Myocyte (in vitro differentiated cells): ENCODE results near the gene MUSK. TPM values are rescaled to one million over a fixed set of nuclear protein-coding genes. Genes with fewer than 3 reads are reported as not detected.
"Not testable (repeated sequence)": the region's sequence is repeated elsewhere in the genome, so short reads cannot be mapped to it uniquely, and the experiment has no call there.

Experiments
- DNase-seq: peaks from one replicate; pipeline ENCODE4 v3.0.0-alpha.2; 2012; ENCODE audit warnings: low read depth
- total RNA-seq: library from RNA; depleted of rRNA; stranded (reverse); fragments of >200 nt; gene quantifications from 2 replicates; pipeline ENCODE4 v1.2.3, GENCODE V29; 2014

MUSK gene
- total RNA-seq, 1 donor from 2014 or later = 139 TPM

DNA sequence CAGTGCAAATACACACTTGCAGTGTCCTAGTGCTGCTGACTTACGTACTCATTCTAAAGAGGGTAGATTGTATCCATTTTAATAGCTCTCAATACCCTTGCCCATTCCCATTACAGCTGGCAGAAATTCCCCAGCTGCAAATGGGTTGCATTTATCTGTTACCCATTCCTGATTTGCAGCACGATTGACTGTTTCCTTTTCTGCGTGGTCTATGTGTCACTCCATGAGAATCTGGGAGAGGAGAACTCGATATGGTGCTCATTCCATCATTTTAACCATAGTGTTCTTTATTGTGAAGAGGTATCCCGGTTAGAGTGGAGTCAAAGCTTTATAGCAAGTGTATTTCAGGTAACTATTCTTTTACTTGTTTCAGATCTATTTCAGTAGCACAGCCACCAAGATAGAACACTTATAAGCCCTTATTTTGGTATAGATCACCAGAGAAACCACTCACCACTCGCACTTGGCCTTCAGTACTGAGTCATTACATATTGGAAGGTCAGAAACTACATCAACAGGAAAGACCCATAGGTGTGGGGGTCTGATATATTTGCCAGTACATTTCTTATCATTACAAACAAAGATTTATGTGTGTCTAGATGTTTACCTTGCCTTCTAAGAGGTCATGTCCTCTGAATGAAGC lies 139.5 kb downstream of the MUSK start:
- peak; percentile 27 for DNase-seq

DNA sequence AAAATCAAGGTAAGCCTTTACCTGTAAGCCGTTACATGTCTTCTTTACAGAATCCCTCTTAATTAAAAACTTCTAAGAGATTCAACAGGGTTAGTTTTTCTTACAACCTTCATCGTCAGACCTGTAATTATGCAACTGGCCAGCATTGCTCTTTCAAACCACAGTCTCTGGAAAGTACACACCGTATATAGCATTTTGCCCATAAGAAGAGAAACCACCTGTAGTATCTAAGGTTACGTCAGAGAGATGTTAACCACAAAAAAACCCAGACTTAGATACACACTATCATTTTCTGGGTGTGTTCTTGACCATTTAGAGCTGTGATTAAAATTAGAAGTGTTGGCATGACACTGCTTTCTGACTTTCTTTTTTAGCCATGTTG lies 140.0 kb downstream of the MUSK start:
- peak; percentile 33 for DNase-seq

DNA sequence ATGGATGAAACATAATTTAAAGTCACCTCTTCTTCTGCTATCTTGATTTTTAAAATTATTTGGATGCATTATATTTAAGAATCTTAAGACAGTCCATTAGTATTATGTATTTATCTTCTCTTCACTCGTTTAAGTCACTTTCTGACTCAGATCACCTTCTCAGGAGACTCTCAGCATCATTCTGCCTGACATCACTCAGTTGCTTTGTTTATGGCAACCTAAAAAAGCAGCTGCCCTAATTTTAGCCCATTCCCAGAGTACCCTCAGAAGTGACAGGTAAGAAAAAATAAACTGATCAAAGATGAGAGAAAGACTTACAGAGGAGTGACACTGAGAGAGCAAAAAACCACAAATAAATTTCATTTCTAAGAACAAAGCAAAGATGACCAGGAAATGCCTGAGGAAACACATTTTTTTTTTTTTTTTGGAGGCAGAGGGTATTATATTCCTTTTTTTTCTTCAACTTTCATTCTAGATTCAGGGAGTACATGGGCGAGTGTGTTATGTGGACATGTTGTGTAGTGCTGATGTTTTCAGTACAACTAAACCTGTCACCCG lies 140.5 kb downstream of the MUSK start:
- no peak for DNase-seq

DNA sequence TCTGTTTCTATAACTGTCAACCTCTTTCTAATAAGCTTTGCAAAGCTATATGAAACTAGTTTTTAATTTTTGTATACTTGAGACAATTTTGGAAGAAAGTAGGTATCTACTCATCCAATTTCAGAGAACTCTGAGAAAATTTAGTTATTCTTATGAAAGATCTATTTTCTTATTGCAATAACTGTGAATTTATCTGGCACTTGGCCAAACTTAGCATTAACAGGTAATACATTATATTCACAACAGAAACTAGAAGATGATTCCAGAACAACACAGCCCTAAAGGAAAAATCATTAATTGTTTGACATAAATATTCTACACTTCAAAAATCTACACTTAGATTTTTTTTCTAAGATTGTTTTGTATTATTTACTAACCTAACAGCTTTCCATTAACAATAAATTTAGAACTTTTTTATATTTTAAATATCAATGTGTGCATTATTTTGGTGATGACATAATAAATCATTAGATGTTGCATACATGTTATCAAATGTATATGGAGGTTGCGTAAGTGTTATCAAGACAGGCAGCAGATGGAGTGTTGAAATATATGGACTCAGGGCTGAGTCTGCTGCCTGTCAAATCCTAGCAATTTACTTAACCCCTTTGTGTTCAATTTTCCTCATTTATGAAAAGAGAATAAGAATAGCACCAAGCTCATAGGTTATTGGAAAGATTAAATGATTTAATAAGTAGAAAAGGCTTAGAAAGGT lies 141.8 kb downstream of the MUSK start:
- DNase-seq = no peak

DNA sequence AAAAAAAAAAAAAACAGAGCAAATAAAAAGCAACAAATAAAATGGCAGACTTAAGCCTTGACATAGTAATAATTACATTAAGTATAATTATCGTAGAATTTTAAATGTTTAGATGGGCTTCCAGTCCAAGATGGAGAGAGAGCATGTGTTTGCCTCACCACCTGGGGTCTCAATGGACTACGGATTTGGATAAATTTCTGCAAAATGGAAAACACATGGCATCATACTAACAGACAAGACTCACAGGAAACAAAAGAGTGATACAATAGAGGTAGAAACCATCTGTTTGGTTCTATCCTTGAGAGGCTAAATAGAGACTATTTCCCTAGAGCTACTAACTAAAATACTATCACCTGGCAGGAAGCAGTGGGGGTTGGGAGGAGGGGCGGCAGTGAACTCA lies 144.3 kb downstream of the MUSK start:
- no peak for DNase-seq

DNA sequence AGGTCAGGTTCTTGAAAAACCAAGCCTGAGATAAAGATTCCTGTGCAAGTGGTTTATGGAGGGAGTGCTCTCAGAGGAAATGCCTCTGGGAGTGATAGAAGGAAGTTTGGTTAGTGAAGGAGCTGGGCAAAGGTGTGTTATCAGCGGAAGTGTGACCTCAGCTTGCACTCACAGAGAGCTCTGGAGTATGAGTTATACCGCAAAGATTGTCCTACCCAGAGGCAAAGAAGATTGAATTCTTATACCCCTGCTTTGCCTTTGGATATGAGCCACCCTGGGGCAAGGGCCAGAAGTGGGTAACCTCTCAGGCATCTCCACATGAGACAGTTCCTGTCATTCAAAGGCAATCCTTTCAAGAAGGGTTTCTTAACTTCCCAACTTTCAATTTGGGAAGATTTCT lies 145.6 kb downstream of the MUSK start:
- DNase-seq = peak; percentile 16

DNA sequence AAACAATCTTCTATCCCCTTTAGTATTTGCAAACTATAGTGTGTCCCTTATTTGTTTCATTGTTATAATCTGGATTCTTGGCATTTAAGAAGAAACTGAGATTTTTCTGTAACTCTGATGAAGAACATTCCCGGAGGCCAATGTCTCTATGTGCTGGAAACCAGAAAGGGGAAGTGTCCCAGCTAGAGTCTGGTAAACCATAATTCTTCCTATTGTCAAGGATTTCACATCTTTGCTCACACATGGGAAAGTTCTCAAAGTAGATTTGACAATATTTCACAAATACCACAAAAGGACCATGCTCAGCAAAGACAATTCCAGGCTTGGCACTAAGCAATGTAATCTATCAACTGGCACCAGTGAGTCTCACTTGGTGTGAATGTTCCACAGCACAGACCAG lies 146.8 kb downstream of the MUSK start:
- no peak for DNase-seq

DNA sequence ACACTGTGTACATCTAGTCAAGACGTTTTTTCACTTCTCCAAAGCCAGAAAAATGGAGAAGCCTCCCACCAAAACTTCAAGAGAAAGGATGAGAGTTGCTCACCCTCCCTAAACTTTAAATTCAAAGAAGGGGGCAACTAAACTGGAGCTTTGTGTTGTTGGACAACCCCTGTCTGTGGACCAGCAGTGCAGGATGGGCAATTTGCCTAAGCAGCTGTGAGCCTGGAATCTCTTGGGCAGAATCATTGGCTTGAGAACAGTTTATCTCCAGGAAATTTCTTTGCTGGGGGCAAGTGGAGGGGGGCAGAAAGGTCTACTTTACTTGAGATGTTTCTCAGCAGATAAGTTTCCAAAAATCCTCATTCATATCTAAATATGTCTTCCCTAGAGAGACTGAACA lies 151.8 kb downstream of the MUSK start:
- DNase-seq = peak; percentile 28

DNA sequence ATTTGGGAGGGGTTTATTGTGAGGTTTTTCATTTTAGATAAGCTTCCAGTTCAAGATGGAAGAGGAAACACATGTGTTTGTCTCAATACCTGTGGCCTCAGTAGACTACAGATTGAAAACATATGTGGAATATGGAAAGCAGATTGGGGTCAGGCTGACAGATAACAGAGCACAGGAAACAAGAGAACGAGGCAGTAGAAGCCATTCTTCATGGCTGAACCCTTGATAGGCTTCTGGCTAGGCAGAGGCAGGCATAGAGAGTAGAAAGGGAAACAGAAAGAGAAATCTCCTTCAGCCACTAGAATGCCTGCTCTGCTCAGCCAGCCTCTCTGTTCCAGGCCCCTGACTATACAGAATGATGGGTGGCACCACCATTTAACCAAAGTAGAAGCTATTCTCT lies 152.5 kb downstream of the MUSK start:
- no peak for DNase-seq

DNA sequence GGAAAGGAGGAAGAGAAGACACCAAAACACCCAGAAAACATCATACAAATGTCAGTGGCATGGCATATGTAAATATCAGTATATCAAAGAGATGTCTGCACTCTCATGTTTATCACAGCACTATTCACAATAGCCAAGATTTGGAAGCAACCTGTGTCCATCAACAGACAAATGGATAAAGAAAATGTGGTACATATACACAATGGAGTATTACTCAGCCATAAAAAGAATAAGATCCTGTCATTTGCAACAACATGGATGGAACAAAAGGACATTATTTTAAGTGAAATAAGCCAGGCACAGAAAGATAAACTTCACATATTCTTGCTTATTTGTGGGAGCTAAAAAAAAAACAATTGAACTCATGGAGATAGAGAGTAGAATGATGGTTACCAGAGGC lies 156.5 kb downstream of the MUSK start:
- not testable (repeated sequence) for DNase-seq

DNA sequence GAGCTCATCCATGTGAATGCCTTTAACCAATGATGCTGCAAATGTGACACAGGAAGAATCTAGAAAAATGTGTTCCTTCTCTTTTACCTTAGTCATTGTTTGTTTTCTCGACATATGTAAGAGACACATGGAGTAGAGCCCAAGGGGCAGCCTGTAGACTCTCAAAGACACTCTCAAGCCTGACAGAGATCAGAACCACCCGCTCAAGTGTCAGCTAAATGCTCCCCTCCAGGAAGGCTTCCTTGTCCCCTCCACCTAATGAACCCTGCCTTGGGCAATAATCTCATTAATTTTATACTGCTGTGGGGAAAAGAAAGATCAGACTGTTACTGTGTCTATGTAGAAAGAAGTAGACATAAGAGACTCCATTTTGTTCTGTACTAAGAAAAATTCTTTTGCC lies 157.4 kb downstream of the MUSK start:
- DNase-seq = no peak

DNA sequence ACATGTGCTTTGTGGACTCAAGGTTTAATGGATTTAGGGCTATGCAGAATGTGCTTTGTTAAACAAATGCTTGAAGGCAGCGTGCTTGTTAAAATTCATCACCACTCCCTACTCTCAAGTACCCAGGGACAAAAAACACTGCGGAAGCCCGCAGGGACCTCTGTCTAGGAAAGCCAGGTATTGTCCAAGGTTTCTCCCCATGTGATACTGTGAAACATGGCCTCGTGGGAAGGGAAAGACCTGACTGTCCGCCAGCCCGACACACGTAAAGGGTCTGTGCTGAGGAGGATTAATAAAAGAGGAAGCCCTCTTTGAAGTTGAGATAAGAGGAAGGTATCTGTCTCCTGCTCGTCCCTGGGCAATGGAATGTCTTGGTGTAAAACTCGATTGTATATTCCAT lies 157.8 kb downstream of the MUSK start:
- DNase-seq = not testable (repeated sequence)

DNA sequence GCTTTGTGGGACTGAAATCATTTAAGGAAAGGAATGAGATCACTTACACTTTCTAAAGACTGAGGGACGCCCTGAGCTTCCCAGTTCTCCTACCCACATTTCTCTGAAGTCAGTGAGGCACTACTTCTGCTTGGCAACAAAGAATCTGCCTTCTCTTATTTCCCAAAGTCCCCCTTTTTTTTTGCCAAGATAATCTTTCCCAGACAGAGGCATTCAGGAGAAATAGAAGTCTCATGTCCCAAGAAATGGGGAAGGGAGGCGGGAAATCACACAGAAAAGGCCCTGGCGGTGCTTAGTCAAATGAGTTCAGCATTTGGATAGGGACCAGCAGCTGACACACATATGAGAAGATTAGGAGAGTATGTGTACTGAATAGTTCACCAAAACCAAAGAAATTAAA lies 159.7 kb downstream of the MUSK start:
- DNase-seq = peak; percentile 71

DNA sequence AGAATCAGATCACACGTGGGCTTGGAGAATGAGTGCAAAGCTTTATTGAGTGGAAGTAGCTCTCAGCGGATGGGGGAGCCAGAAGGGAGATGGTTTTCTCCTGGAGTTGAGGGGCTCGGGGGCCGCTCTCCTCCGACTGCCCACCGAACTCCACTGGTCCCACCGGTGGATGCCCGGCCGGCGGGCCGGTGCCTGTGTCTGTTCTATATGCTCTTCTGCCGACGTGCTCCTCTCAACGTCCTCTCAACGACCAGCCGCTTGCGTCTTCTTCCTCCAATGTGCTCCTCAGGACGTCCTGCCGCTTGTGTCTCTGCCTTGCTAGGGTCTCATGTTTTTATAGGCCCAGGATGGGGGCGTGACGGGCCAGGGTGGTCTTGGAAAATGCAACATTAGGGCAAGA lies 161.9 kb downstream of the MUSK start:
- DNase-seq = no peak

DNA sequence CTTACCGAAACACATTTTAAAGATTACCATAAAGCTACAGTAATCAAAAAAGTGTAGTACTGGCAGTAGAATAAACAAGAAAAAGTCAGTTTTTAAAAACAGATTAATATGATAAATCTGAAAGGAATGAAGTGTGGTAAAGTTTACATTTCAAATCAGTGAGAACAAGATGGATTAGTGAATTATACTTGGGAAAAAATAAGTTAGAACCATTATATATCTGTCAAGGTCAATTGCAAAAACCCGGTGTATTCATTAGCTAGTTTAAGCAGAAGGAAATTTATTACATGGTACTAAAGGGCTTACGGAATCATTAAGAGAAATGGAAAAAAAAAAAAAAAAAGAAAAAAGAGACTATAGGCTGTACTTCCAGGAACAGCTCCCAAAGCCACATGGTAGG lies 164.3 kb downstream of the MUSK start:
- no peak for DNase-seq

DNA sequence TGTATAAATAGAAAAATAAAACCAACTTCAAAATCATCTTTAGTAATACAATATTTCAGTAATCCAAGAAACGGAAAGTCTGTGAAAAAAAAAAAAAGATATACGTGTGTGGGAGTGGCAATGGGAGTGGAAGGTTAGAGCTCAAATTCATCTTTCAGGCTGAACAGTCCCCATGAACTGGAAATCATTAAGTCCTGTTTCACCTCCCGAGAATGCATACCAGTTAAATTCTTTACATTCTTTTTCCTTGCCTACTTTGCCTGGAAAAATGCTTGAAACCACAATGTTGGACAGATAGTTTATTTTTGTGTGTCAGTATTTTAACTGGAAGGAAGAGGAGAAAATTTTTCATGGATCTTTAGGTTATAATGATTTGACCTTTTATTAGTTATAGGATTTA lies 166.8 kb downstream of the MUSK start:
- peak; percentile 52 for DNase-seq

DNA sequence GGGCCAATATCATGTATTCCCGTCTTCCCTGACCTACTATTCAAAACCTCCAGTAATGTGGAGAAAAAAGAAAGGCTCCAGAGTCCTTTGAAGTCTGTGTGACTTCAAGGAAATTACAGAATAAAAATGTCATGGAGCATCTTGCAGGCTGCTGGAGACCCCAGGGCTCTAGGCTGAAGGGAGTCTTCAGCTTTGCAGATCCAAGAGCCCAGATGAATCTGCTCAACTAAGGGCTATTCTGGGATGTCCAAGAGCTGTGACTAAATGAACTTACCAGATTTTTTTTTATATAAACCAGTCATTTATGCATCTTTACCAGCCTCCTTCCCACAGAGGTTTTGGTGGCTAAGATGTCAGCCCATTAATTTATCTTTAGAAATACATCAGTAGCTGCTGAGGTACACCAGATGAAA lies 167.3 kb downstream of the MUSK start:
- peak; percentile 39 for DNase-seq

DNA sequence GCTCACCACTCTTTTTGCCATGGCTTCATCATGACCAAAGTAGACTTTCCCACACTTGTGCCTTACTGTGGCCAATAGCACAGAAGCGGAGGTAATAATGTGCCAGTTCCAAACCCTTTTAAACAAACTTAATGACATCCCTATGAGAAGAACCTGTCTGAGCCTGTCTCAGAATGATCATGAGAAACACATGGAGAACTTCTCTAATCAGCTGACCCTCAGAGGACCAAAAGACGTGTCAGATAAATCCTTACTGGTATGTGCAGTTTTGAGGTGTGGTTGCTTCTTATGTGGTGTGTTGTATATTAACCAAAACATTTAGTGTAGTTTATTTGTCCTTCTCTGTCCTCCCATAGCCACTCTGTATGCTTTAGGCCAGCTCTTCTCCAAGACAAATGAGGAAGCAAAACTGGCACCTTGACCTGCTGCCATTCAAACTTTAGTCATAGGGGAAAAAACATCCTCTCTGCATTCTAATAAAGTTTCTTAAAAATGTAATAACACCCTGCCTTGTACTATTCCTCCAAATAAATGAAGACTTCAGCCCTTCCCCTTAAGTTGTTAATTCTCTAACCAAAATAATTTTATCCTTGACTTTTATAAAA lies 168.9 kb downstream of the MUSK start:
- DNase-seq = no peak

DNA sequence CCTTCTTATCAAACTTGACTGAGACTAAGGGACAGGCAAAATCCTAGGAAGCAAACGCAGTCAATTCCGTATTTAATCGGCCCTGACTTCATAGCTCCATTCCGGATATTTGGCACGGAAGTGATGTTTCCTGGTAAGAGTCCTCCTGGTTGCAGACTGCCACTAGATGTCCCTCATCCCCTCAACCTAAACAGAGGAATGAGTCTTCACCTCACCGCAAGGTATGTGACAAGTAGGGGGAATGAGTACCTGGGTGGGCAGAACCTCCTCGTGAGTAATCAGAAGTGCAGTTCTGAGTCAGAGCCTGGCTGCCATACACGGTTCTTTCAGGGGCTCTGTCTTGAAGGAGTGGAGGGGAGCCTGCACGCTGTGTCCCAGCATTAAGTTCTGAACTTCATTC lies 173.6 kb downstream of the MUSK start:
- no peak for DNase-seq

DNA sequence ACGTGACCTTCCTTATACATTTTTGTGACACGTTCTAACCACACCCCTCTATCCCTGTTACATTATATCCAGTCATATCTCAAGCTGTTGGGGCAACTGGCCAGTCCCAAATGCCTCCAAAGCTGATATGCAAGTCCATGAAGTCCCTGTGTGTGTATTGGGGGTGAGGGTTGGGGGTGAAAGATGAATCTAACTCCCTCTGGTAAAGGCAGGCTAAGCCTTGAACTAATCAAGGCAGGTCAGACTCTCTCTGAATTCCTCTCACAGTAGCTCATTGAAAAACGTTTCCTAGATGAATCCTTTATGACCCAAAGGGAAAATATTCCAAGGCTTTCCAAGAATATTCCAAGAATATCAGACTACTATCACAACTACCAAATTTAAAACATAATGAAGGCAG lies 174.4 kb downstream of the MUSK start:
- no peak for DNase-seq

DNA sequence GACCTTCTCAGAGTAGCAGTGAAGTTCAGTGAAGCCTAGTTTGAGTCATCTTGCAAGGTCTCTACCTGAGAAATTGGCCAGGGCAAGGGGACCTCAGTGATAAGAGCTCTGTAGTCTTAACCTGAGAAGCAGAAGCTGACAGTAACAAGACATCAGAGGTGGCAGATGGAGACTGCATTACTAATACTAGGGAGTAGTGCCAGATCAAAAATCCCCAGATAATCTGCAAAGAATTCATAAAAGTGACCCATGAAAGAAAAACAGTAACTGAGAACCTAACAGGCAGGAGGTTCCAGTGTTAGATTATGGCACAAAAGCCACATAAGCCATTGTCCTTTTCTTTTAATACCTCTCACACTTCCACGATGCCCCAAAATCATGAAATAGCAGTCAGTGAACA lies 175.5 kb downstream of the MUSK start:
- peak; percentile 14 for DNase-seq

DNA sequence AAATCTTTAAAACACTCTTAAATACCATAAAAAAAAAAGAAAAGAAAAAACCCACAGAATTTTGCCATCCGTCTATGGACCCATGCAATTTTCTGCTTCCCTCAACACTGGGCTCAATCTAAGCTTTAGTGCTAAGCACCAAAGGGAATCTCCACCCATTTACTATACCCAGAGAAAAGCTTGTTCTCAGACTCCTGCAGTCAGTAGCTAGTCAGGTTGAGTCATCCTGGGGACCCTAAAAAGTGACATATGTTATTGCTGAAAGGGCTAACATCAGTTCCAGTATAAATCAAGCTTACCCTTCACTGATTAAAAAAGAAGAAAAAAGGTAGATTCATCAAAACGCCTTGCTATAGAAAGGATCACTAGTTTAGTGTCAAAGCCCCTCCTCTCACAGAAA lies 177.6 kb downstream of the MUSK start:
- no peak for DNase-seq

DNA sequence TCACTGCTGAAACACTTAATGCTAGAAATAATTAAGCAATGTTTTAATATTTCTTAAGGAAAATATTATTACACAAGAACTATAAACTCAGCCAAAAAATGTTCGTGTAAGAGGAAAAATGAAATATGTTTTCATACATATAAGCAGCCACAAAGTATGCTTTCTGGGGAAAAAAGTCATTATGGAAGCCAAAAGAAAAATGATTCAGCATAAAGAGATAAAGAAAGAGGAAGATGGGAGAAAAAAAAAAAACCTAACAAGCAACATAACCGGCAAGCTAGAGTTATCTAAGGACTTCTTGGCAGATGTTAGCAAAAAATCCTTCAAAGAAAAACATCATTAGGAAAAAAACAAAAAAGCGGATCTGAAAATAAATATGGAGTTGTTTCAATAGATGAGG lies 179.1 kb downstream of the MUSK start:
- peak; percentile 24 for DNase-seq
